Calu3 (cell line): ENCODE results near the gene CRIP1. TPM values are rescaled to one million over a fixed set of nuclear protein-coding genes. Genes with fewer than 3 reads are reported as not detected.

Experiments used
- BruUV-seq: library from RNA; stranded (reverse); fragments of 400-500 nt; replicated peaks from 2 replicates; lab custom pipeline; 2021; lab: Mats Ljungman, UMichigan
- CTCF ChIA-PET: fragments of 300-600 bp; sonication (Branson Sonifier 250); formaldehyde crosslinking; loops from one replicate; lab custom pipeline; 2022; ENCODE audit warnings: antibody characterized with exemption; lab: Charles Lee
- DNase-seq: peaks from one replicate; pipeline ENCODE4 v3.0.0; 2022
- H3K27ac Mint-ChIP-seq: one replicate; pipeline ENCODE4 v1.8.0; 2022; ENCODE audit warnings: mixed read lengths; ENCODE audit not compliant: unreplicated experiment
- H3K27me3 Mint-ChIP-seq: one replicate; pipeline ENCODE4 v1.8.0; 2022; ENCODE audit warnings: mixed read lengths; ENCODE audit not compliant: unreplicated experiment
- H3K36me3 Mint-ChIP-seq: one replicate; pipeline ENCODE4 v1.8.0; 2022; ENCODE audit warnings: mild to moderate bottlenecking, moderate library complexity, mixed read lengths; ENCODE audit not compliant: insufficient read depth, unreplicated experiment
- H3K4me1 Mint-ChIP-seq: one replicate; pipeline ENCODE4 v1.8.0; 2022; ENCODE audit warnings: mild to moderate bottlenecking, low read depth, mixed read lengths; ENCODE audit not compliant: unreplicated experiment
- H3K4me3 Mint-ChIP-seq: one replicate; pipeline ENCODE4 v1.8.0; 2022; ENCODE audit warnings: mild to moderate bottlenecking, low read depth, moderate library complexity, mixed read lengths; ENCODE audit not compliant: unreplicated experiment
- H3K9me3 Mint-ChIP-seq: one replicate; pipeline ENCODE4 v1.8.0; 2022; ENCODE audit warnings: low read depth, mixed read lengths; ENCODE audit not compliant: unreplicated experiment
- CTCF ChIP-seq: fragments of 200-600 bp; IDR thresholded peaks from one replicate; pipeline ENCODE4 v1.8.0; 2022; ENCODE audit warnings: antibody characterized with exemption; ENCODE audit not compliant: unreplicated experiment
- intact Hi-C: fragments of 100-400 bp; cut with micrococcal nuclease; formaldehyde crosslinking; loops from one replicate; pipeline ENCODE4 v1.10.0; 2022; ENCODE audit not compliant: unreplicated experiment
- total RNA-seq: library from RNA; stranded (reverse); gene quantifications from 2 replicates; pipeline ENCODE4 v1.2.3, GENCODE V29; 2022

Gene CRIP1
- total RNA-seq, 1 experiment from 2014 or later: 7.1 TPM

- no TSS peak for BruUV-seq
- H3K27ac Mint-ChIP-seq: no peak overlapping the region
- intact Hi-C loops: no loop called here
- H3K4me1 Mint-ChIP-seq: no peaks in the 10 kb centered on the region
- peaks cover 41% of the 10 kb centered on the region for H3K36me3 Mint-ChIP-seq
- no peak for DNase-seq
- H3K27me3 Mint-ChIP-seq: peaks cover 36% of the 10 kb centered on the region
- CTCF ChIA-PET: no interaction called here
- H3K4me3 Mint-ChIP-seq: no peak overlapping the region
- H3K9me3 Mint-ChIP-seq: no peaks in the 10 kb centered on the region
- TF ChIP-seq CTCF: no peak
These were observed 14.0 kb downstream of the CRIP1 start for GRCh38 chr14:105500726-105501101.

- no peak for TF ChIP-seq CTCF
- Mint-ChIP-seq H3K4me1 (no peaks in the 10 kb centered on the region), H3K27me3 (peaks cover 40% of the 10 kb centered on the region), H3K4me3 (no peak overlapping the region), H3K36me3 (peaks cover 37% of the 10 kb centered on the region), H3K9me3 (no peaks in the 10 kb centered on the region), H3K27ac (no peak overlapping the region)
- CTCF ChIA-PET: no interaction called here
- intact Hi-C loops: no loop called here
- TSS peak; percentile 52 for BruUV-seq
- no peak for DNase-seq
These were observed 15.0 kb downstream of the CRIP1 start for GRCh38 chr14:105501504-105502291.

GRCh38 chr14:105502446-105503295 lies 16.0 kb downstream of the CRIP1 start:
- H3K4me3 Mint-ChIP-seq: no peak overlapping the region
- H3K9me3 Mint-ChIP-seq: no peaks in the 10 kb centered on the region
- intact Hi-C loops: no loop called here
- BruUV-seq: no TSS peak
- H3K27ac Mint-ChIP-seq: no peak overlapping the region
- no peaks in the 10 kb centered on the region for H3K4me1 Mint-ChIP-seq
- no peak for TF ChIP-seq CTCF
- H3K36me3 Mint-ChIP-seq: peaks cover 30% of the 10 kb centered on the region
- H3K27me3 Mint-ChIP-seq: peaks cover 50% of the 10 kb centered on the region
- CTCF ChIA-PET: no interaction called here
- DNase-seq: no peak

- no peak overlapping the region for H3K4me3 Mint-ChIP-seq
- H3K27ac Mint-ChIP-seq: no peak overlapping the region
- peaks cover 26% of the 10 kb centered on the region for H3K36me3 Mint-ChIP-seq
- no TSS peak for BruUV-seq
- H3K27me3 Mint-ChIP-seq: peaks cover 56% of the 10 kb centered on the region
- CTCF ChIA-PET: no interaction called here
- DNase-seq: no peak
- no peak for TF ChIP-seq CTCF
- H3K9me3 Mint-ChIP-seq: no peaks in the 10 kb centered on the region
- no peaks in the 10 kb centered on the region for H3K4me1 Mint-ChIP-seq
- intact Hi-C loops: no loop called here
These were observed 16.6 kb downstream of the CRIP1 start for GRCh38 chr14:105503296-105503640.
